LHCN-M2 (cell line): ENCODE results near the gene FIGNL1. TPM values are rescaled to one million over a fixed set of nuclear protein-coding genes. Genes with fewer than 3 reads are reported as not detected.

ENCODE experiments used
- DNase-seq: peaks from one replicate; pipeline ENCODE4 v3.0.0-alpha.2; 2012; ENCODE audit warnings: low read depth
- total RNA-seq: library from RNA; depleted of rRNA; stranded (reverse); fragments of >200 nt; gene quantifications from 2 replicates; pipeline ENCODE4 v1.2.3, GENCODE V29; 2014; rRNA removed

The FIGNL1 gene
- total RNA-seq, 1 experiment from 2014 or later = 59.4 TPM

GRCh38 chr7:50399206-50399605, 50.9 kb downstream of the FIGNL1 start:
- DNase-seq = no peak

DNA sequence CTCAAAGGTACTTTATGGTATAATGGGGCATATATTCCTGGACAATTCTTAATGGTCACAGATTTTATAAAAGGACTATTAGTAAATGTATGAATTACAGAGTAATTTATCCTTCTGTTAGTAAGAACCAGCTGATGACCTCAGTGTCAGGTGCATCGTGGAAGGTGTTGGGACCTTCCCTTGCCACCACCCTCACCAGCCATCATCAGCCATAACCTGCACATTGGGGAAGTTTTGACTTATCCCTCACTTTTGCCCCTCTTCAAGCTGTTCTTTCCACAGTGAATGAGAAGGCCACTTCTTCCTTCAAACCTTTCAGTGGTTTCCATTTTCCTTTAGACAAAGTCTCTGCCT, 52.2 kb downstream of the FIGNL1 start:
- DNase-seq = no peak

GRCh38 chr7:50397320-50397970, 52.7 kb downstream of the FIGNL1 start:
- no peak for DNase-seq

DNA sequence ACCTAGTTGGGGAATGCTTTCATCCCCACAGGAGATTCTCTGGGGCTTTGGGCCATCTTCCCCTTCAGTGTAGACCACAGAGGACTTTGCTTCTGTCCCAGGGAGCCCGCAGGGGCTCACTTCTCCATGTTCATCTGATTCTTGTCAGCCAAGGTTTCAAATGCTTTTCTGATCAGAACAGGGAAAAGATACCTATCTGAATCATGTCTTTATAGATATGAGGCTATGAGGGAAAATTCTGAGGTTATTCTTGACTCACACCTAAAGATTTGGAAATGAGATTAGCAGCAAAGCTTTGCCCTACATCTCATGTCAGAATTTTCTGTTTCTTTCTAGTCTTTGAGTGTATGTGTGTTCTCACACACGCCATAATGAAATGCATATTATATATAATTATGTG, 53.3 kb downstream of the FIGNL1 start:
- DNase-seq = no peak

DNA sequence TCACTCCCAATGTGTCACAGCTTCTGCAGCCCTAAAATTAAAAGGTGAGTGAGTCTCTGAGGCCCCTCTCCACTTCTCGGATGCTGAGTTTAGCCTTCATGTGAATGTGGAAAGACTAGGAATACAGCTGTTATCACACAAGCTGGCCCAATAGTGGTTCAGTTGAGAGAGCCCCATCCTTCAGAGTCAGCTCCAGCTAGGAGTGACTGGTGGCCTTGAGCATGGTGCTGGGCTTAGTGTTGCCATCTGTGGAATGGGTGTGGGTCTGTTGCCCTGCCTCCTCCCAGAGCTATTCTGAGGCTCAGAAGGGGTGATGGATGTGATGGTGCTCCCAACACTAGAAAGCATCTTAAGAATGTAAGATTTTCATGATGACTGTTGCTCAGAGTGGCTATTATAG, 55.8 kb downstream of the FIGNL1 start:
- DNase-seq = no peak

Other genes with a start within 250 kb of the FIGNL1 start
- gene IKZF1, start 145.6 kb downstream of the FIGNL1 start, total RNA-seq = not detected in 2 replicates
- gene DDC, start 115.1 kb upstream of the FIGNL1 start, total RNA-seq = not detected in 2 replicates